Osteoblast (primary cell): ENCODE results near the gene ASB7. TPM values are rescaled to one million over a fixed set of nuclear protein-coding genes. Genes with fewer than 3 reads are reported as not detected.

Experiments
- DNase-seq: peaks from one replicate; pipeline ENCODE4 v3.0.0; 2011; ENCODE audit warnings: low spot score, mixed read lengths; ENCODE audit not compliant: insufficient read length; ENCODE audit errors: missing footprints
- H2AFZ ChIP-seq: 2 replicates; pipeline ENCODE4 v1.6.0; 2011; ENCODE audit warnings: mild to moderate bottlenecking, low read length
- H3K27ac ChIP-seq: 2 replicates; pipeline ENCODE4 v1.5.1; 2011; ENCODE audit warnings: mild to moderate bottlenecking, low read depth, low read length, moderate library complexity
- H3K27me3 ChIP-seq: 2 replicates; pipeline ENCODE4 v1.6.0; 2012; ENCODE audit warnings: mild to moderate bottlenecking, control low read depth, inconsistent platforms, low read length, moderate library complexity; ENCODE audit not compliant: insufficient read depth
- H3K36me3 ChIP-seq: 2 replicates; pipeline ENCODE4 v1.5.1; 2011; ENCODE audit warnings: mild to moderate bottlenecking, low read length, control low read depth, moderate library complexity; ENCODE audit not compliant: insufficient read depth
- H3K4me1 ChIP-seq: 2 replicates; pipeline ENCODE4 v1.5.1; 2011; ENCODE audit warnings: mild to moderate bottlenecking, low read length, control low read depth, moderate library complexity; ENCODE audit not compliant: insufficient read depth
- H3K4me2 ChIP-seq: 2 replicates; pipeline ENCODE4 v1.6.0; 2011; ENCODE audit warnings: mild to moderate bottlenecking, low read length; ENCODE audit not compliant: insufficient read depth
- H3K4me3 ChIP-seq: fragments of 200-600 bp; sonication (generic); 3 replicates; pipeline ENCODE4 v1.5.1; 2012; ENCODE audit warnings: mild to moderate bottlenecking, low read length, inconsistent platforms; ENCODE audit not compliant: insufficient read depth
- H3K79me2 ChIP-seq: 2 replicates; pipeline ENCODE4 v1.6.0; 2012; ENCODE audit warnings: mild to moderate bottlenecking, low read length, control low read depth, inconsistent platforms; ENCODE audit not compliant: insufficient read depth
- H3K9me3 ChIP-seq: 2 replicates; pipeline ENCODE4 v1.5.1; 2011; ENCODE audit warnings: low read depth, low read length, control low read depth
- H4K20me1 ChIP-seq: 2 replicates; pipeline ENCODE4 v1.6.0; 2012; ENCODE audit warnings: mild to moderate bottlenecking, low read length, control low read depth; ENCODE audit not compliant: insufficient read depth
- CTCF ChIP-seq: IDR thresholded peaks from 2 replicates; pipeline ENCODE4 v1.5.1; 2011; ENCODE audit warnings: mild to moderate bottlenecking, low read depth, low read length, moderate library complexity; ENCODE audit errors: extremely low read depth
- total RNA-seq: library from RNA; depleted of rRNA; stranded (reverse); fragments of >200 nt; gene quantifications from 2 replicates; pipeline ENCODE4 v1.2.3, GENCODE V29; 2012

Gene ASB7
- total RNA-seq, 1 donor, result 18.1 TPM

DNA sequence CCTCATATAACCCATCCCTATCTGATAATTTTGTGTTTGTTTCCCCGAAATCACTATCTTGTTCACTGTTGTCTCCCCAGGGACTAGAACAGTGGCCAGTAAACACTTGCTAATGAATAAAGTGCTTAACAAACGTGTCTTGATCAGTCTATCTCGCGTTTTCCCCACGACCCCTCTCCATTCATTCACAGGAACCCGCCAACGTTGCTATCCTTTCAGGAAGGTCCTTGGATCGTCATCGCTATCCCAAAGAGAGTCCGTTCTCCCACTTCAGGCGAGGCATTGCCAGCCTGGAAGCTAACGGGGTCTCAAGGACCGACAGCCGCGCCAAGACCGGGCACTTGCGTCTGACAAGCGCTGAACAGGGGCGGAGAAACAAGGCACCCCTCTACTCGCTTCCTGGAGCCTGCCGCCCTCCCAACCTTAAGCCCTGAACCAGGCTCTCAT lies 749 bp upstream of the ASB7 start:
- no peaks in the 10 kb centered on the region for H4K20me1 ChIP-seq
- H2AFZ ChIP-seq, result peak overlapping the region; percentile 98
- peaks cover 91% of the 10 kb centered on the region for H3K79me2 ChIP-seq
- H3K4me3 ChIP-seq, result peak overlapping the region; percentile 89
- no peaks in the 10 kb centered on the region for H3K36me3 ChIP-seq
- no peaks in the 10 kb centered on the region for H3K9me3 ChIP-seq
- H3K4me2 ChIP-seq, result peak overlapping the region; percentile 98
- no peak for TF ChIP-seq CTCF
- no peaks in the 10 kb centered on the region for H3K27me3 ChIP-seq
- peak; percentile 4 for DNase-seq
- H3K4me1 ChIP-seq, result peaks cover 17% of the 10 kb centered on the region
- H3K27ac ChIP-seq, result peak overlapping the region; percentile 84

DNA sequence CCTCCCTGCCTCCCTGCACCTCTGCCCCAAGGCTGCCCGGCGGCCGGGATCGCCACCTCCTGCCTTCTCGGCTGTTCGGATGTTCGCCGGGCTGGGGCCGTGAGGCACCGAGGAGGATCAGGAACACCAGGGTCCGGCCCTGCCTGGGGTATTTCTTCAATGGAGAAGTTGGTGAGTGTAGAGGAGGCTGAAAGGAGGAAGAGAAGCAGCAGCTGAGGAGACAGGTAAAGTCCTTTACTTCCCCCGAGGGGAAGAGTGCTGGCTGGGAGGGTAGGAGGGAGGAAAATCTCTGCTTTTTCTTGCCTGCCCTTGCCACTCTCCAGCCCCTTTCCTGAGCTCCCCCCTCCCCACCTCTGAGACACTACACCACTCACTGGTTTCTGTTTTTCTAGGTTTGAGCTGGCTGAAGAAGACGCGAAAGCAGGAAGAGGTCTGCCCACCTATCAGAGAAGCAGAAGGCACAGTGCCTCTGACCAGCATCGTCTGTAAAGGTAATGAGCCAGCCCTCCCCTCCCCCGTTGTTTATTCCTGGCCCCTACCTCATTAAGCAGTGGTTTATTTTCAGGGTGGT lies 519 bp downstream of the ASB7 start:
- Histone ChIP-seq H3K36me3 (peaks cover 3% of the 10 kb centered on the region), H3K4me3 (peak overlapping the region; percentile 89), H3K4me1 (peaks cover 17% of the 10 kb centered on the region), H3K4me2 (peak overlapping the region; percentile 83), H3K27me3 (no peaks in the 10 kb centered on the region), H4K20me1 (no peaks in the 10 kb centered on the region), H3K9me3 (no peaks in the 10 kb centered on the region), H3K27ac (peak overlapping the region; percentile 61), H3K79me2 (peaks cover 79% of the 10 kb centered on the region), H2AFZ (peak overlapping the region; percentile 82)
- no peak for DNase-seq
- no peak for TF ChIP-seq CTCF

DNA sequence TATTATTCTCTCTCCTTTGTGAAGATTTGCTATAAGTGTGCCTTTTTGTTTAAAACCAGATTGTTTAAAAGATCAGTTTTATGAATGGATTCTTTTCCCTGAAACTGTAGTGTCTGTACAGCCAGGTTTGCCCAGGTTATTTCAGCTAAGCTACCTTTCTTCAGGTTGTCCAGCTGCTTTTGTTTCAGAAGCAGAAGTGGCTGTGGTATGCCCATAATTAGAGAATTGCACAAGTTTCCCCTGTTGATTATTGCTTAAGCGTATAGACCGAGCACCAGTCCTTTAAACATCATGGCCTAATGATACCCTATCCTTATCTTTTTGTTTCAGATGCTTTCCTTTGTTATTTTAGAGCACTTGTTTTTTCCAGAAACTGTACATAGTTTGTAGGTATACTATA lies 10.2 kb downstream of the ASB7 start:
- no peaks in the 10 kb centered on the region for H3K9me3 ChIP-seq
- DNase-seq, result no peak
- H3K36me3 ChIP-seq, result peaks cover 36% of the 10 kb centered on the region
- H3K4me2 ChIP-seq, result no peak overlapping the region
- H2AFZ ChIP-seq, result no peak overlapping the region
- no peak overlapping the region for H3K4me3 ChIP-seq
- H3K79me2 ChIP-seq, result peaks cover 23% of the 10 kb centered on the region
- no peak for TF ChIP-seq CTCF
- H3K27me3 ChIP-seq, result no peaks in the 10 kb centered on the region
- H4K20me1 ChIP-seq, result peaks cover 5% of the 10 kb centered on the region
- H3K27ac ChIP-seq, result no peak overlapping the region
- no peaks in the 10 kb centered on the region for H3K4me1 ChIP-seq

DNA sequence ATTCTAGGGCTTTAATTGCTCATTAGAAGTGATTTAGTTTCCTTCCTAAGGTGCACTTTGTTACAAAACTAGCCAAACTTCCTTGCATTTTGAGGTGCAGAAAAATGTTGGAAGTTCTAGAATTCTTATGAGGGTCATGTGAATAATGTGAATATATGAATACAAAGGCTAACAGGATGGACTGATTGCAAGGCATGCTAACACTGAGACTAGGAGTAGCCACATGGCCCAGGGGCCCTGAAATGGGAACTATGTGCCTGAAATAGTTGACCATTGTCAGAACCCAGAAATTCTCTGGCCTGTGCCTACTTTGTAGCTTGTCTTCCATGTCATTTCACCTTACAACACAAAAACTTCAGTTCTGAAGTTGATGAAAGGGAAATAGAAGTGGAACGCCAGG lies 10.8 kb downstream of the ASB7 start:
- Histone ChIP-seq H3K36me3 (peaks cover 30% of the 10 kb centered on the region), H3K27me3 (no peaks in the 10 kb centered on the region), H3K79me2 (peaks cover 19% of the 10 kb centered on the region), H2AFZ (no peak overlapping the region), H3K9me3 (no peaks in the 10 kb centered on the region), H3K4me3 (no peak overlapping the region), H3K27ac (no peak overlapping the region), H3K4me2 (no peak overlapping the region), H4K20me1 (peaks cover 5% of the 10 kb centered on the region), H3K4me1 (no peaks in the 10 kb centered on the region)
- DNase-seq, result no peak
- TF ChIP-seq CTCF, result no peak
